NCI-H2107 (cell line): Measurements from ENCODE around the gene VN1R4.
"Not testable (repeated sequence)": the region's sequence is repeated elsewhere in the genome, so short reads cannot be mapped to it uniquely, and the experiment has no call there.

Source experiments
- DNase-seq: peaks from one replicate; lab custom pipeline; 2025; lab: John Stamatoyannopoulos, UW

Gene VN1R4

DNA sequence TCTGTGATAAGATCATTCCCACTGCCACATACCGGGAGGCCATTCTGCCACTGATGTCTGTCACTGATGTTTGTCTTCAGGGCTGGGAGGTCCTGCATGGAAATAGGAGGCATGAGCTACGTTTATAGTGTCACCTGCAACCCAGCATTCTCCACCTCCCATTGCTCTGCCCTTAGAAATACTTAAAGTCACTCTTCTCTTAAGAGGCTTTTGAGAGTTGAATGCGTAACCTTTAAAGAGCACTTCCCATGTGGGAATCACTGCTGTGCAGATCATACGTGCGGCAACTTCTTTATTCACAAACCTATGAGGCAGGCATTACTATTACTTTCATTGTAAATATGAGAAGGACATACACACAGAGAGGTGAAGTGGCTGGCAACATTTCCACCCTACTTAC, at the start of gene VN1R4:
Gene VN1R4, minus strand, starts transcription at position 101 of the 400 bp plus-strand sequence. Its CDS starts 58 bp downstream, at position 43.
- DNase-seq, result not testable (repeated sequence)

DNA sequence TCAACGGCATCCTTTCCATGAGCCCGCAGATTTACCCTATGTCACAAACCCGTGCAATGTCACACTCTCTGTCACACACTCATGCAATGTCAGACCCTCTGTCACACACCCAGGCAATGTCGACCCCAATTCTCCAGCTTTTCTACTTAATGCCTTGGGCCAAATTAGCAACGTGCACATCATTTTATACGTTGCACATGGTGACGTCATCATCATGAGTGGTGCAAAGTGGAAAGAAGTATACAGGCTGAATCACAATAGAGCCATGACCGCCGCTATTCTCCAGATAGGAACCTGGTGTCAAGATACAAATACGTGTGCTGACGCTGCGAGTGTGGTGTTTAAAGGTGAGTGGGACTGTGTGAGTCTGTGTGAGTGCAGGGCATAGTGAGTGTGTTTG, 44.4 kb upstream of the VN1R4 start:
- no peak for DNase-seq

- no peak for DNase-seq
Measured at GRCh38 chr19:53311044-53311443, 43.5 kb upstream of the VN1R4 start.

GRCh38 chr19:53308339-53308811, 40.9 kb upstream of the VN1R4 start:
- DNase-seq, result no peak

DNA sequence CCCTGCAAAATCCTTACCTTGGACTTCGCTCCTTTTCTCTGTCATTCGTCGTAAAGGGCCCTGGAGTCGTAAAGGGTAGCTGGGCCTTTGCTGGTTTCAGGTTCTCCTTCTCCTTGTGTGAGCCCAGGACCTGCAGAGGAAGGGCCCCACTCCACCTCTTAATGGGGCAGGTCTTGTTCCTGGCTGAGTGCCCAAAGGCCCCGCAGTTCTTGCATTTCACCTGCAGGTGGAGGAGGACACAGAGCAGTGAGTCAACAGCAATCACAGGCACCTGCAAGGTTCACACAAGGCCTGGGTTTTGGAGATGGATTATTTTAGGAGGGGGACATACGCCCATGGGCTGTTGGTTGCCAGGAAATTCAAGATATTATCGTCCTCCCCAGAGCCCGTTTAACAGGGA, 33.8 kb upstream of the VN1R4 start:
- not testable (repeated sequence) for DNase-seq

GRCh38 chr19:53294786-53295441, 27.4 kb upstream of the VN1R4 start:
- DNase-seq, result no peak

GRCh38 chr19:53290758-53291549, 23.4 kb upstream of the VN1R4 start:
- no peak for DNase-seq

DNA sequence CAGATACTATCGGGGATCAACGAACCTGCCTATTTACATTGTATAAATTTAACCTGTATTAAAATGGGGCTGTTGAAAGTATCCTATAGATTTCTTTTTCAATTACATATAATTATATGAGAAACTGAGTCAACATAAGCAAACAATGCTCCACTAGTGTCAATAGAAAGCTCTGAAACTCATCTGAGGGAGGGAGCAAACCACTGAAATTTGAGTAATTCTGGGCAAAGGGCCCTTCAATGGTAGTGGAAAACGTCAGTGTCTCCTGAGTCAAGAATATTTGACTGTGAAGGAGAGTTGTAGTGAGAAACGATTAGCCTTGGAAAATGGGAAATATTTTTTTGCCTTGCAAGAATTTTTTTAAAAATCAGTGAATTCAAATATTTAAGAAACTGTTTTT, 17.6 kb upstream of the VN1R4 start:
- DNase-seq, result no peak

DNA sequence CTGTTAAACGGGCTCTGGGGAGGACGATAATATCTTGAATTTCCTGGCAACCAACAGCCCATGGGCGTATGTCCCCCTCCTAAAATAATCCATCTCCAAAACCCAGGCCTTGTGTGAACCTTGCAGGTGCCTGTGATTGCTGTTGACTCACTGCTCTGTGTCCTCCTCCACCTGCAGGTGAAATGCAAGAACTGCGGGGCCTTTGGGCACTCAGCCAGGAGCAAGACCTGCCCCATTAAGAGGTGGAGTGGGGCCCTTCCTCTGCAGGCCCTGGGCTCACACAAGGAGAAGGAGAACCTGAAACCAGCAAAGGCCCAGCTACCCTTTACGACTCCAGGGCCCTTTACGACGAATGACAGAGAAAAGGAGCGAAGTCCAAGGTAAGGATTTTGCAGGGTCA, 14.4 kb upstream of the VN1R4 start:
- DNase-seq, result not testable (repeated sequence)

- no peak for DNase-seq
Measured at GRCh38 chr19:53275480-53275879, 8.0 kb upstream of the VN1R4 start.

- no peak for DNase-seq
Measured at GRCh38 chr19:53272044-53272443, 4.5 kb upstream of the VN1R4 start.

GRCh38 chr19:53269861-53270260, 2.3 kb upstream of the VN1R4 start:
- not testable (repeated sequence) for DNase-seq

DNA sequence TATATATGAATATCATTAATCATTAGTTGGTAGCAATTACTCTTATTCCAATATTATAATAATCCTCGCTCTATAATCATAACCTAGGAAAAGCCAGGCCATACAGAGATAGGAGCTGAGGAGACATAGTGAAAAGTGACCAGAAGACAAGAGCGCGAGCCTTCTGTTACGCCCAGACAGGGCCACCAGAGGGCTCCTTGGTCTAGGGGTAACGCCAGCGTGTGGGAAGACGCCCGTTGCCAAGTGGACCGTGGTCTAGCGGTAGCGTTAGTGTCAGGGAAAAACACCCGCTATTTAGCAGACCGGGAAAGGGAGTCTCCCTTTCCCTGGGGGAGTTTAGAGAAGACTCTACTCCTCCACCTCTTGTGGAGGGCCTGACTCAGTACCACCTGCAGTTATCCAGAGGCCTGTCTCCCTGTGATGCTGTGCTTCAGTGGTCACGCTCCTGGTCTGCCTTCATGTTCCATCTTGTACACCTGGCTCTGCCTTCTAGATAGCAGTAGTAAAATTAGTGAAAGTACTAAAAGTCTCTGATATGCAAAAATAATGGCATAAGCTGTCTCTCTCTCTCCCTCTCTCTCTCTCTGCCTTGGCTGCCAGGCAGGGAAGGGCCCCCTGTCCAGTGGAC, 9.7 kb downstream of the VN1R4 start, which contains the start of gene VN1R2:
Gene VN1R2, plus strand, starts transcription at position 578 of the 628 bp plus-strand sequence. CDS start 84 bp downstream, outside the sequence.
- DNase-seq, result not testable (repeated sequence)

DNA sequence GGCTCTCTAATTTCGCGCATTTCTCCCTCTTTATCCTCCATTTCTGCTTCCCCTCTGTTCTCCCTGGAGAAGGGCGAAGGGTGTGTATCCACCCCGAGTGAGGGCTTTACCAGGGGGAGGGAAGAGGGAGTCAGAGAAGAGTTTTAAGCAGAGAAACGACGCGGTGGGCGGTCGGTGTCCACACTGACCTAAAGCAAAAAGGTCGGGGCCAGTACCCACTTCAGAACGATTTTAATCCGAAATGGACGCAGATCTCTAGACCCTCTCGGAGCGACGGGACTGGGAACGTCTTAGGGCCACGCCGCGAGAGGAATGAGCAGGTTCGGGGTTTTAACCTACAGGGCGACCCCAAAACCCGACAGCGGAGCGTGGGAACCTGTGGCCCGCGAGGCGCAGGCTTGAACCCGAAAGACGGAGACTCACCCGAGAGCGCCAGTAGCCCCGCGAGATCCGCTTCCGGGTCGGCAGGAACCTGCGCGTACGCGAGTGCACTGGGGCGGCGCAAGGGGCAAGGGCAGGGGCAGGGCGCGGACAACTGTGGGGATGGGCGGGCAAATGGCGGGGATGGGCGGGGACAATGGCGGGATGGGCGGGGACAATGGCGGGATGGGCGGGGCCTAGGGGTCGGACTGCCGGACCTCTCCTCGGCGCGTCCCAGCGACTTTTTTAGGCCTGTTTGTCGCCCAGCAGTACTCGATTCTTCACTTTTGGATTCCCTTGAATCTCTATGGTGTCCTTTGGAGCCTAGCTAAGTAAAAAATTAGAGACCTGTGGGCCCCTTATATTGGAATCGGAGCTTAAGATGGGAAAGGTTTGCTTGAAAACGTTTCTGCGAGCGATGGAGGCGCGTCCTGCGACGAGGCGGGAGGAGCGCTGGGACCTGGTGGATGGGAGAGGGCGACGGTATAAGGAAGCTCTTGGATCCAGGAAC, 12.8 kb downstream of the VN1R4 start, which contains the start of gene ZNF677:
Gene ZNF677, minus strand, starts transcription at position 463 of the 931 bp plus-strand sequence. CDS start 3,323 bp downstream, outside the sequence.
- DNase-seq, result no peak

DNA sequence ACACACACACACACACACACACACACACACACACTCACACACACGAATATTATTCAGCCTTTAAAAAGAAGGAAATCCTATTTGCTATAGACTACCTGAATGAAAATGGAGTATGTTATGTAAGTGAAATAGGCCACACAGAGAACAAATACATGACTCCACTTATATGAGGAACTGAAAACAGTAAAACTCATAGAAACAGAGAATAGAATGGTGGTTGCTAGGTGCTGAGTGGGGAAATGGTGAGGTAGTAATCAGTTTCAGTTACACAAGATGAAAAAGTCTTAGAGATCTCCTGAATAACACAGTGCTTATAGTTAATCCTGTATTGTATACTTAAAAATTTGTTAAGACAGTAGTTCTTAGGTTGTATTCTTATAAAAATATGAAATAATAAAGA, 21.0 kb downstream of the VN1R4 start:
- no peak for DNase-seq

DNA sequence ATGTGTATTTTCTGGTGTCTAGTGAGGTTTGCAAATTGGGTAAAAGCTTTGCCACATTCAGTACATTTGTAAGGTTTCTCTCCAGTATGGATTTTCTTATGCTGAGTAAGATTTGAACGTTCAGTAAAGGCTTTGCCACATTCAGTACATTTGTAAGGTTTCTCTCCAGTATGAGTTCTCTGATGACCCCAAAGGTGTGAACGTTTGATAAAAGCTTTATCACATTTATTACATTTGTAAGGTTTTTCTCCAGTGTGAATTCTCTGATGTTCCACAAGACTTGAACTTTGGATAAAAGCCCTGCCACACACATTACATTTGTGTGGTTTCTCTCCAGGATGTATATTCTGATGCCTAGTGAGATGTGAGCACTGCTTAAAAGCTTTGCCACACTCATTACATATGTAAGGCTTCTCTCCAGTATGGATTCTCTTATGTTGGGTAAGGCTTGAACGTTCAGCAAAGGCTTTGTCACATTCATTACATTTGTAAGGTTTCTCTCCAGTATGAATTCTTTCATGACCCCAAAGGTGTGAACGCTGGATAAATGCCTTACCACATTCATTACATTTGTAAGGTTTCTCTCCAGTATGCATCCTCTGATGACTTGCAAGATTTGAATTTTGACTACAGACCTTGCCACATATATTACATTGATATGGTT, 30.3 kb downstream of the VN1R4 start:
- no peak for DNase-seq

GRCh38 chr19:53224606-53225005, 42.9 kb downstream of the VN1R4 start:
- DNase-seq, result no peak

DNA sequence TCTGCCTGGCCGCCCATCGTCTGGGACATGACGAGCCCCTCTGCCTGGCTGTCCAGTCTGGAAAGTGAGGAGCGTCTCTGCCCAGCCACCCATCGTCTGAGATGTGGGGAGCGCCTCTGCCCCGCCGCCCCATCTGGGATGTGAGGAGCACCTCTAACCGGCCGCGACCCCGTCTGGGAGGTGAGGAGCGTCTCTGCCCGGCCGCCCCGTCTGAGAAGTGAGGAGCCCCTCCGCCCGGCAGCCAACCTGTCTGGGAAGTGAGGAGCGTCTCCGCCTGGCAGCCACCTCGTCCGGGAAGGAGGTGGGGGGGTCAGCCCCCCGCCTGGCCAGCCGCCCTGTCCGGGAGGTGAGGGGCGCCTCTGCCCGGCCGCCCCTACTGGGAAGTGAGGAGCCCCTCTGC, 44.8 kb downstream of the VN1R4 start:
- not testable (repeated sequence) for DNase-seq
